H1 (cell line): ENCODE results near the gene GINS2. TPM values are rescaled to one million over a fixed set of nuclear protein-coding genes. Genes with fewer than 3 reads are reported as not detected.

Experiments used
- CTCF ChIA-PET: fragments of 300-600 bp; sonication (Branson Sonifier 250); formaldehyde crosslinking; loops from one replicate; lab custom pipeline; 2021; ENCODE audit not compliant: partially characterized antibody; lab: Charles Lee
- POLR2A ChIA-PET: fragments of 300-600 bp; sonication (Branson Sonifier 250); formaldehyde crosslinking; loops from one replicate; lab custom pipeline; 2021; ENCODE audit warnings: inconsistent platforms; ENCODE audit not compliant: partially characterized antibody; lab: Charles Lee
- DNase-seq, 2 experiments: peaks; one replicate each; pipeline versions ENCODE4 v3.0.0 to v3.0.0-alpha.2; 2010 to 2022; ENCODE audit warnings: low spot score in 2 of 2, low read depth in 1 of 2, mixed read lengths in 1 of 2
- FAIRE-seq: peaks from 2 replicates; lab custom pipeline; 2011; peaks lifted over from hg19 to GRCh38; lab: Jason Lieb, UNC
- H2AFZ ChIP-seq: 2 replicates; pipeline ENCODE4 v1.8.1; 2012; ENCODE audit warnings: low read length, inconsistent platforms
- H2AK5ac ChIP-seq: 2 replicates; pipeline ENCODE4 v1.6.1; 2013; ENCODE audit warnings: low read depth, low read length
- H2BK120ac ChIP-seq: replicated peaks from 2 replicates; pipeline ENCODE3; 2013; ENCODE audit warnings: low read depth, low read length, inconsistent platforms
- H2BK12ac ChIP-seq: 2 replicates; pipeline ENCODE4 v1.6.1; 2013; ENCODE audit warnings: low read depth, low read length
- H2BK15ac ChIP-seq: 2 replicates; pipeline ENCODE4 v1.6.1; 2013; ENCODE audit warnings: low read length
- H2BK20ac ChIP-seq: 2 replicates; pipeline ENCODE4 v1.6.1; 2013; ENCODE audit warnings: low read length
- H2BK5ac ChIP-seq: 2 replicates; pipeline ENCODE4 v1.6.1; 2013; ENCODE audit warnings: low read depth, low read length
- H3K14ac ChIP-seq: 2 replicates; pipeline ENCODE4 v1.6.1; 2013; ENCODE audit warnings: inconsistent platforms; ENCODE audit not compliant: insufficient read length
- H3K18ac ChIP-seq: 2 replicates; pipeline ENCODE4 v1.6.1; 2013; ENCODE audit warnings: low read length; ENCODE audit errors: extremely low read depth
- H3K23ac ChIP-seq: 2 replicates; pipeline ENCODE4 v1.6.1; 2013; ENCODE audit warnings: inconsistent platforms; ENCODE audit not compliant: insufficient read length
- H3K23me2 ChIP-seq: 2 replicates; pipeline ENCODE4 v1.6.1; 2013; ENCODE audit warnings: low read depth, low read length
- H3K27ac ChIP-seq: 2 replicates; pipeline ENCODE4 v1.6.1; 2011; ENCODE audit warnings: low read depth, low read length, inconsistent platforms
- H3K27me3 ChIP-seq, 4 experiments: replicated peaks in 1 of 4; 1 replicate in 1 of 4; 2 replicates in 3 of 4; pipeline versions ENCODE4 v1.6.1 to v1.8.1; 2011 to 2013; ENCODE audit warnings: low read length in 3 of 4, mild to moderate bottlenecking in 3 of 4, inconsistent platforms in 2 of 4, mixed read lengths in 2 of 4, moderate library complexity in 1 of 4; ENCODE audit not compliant: control insufficient read depth in 3 of 4, insufficient read depth in 3 of 4; ENCODE audit errors: extremely low read depth in 1 of 4
- H3K36me3 ChIP-seq, 4 experiments: 2 replicates each; pipeline versions ENCODE4 v1.6.1 to v1.8.1; 2011 to 2013; ENCODE audit warnings: mild to moderate bottlenecking in 4 of 4, low read length in 3 of 4, moderate library complexity in 2 of 4, control low read depth in 1 of 4, inconsistent platforms in 1 of 4; ENCODE audit not compliant: insufficient read depth in 4 of 4, control insufficient read depth in 2 of 4
- H3K4ac ChIP-seq: replicated peaks from 2 replicates; pipeline ENCODE3; 2013; ENCODE audit warnings: low read length, low read depth, mixed read lengths, inconsistent platforms; ENCODE audit not compliant: insufficient read length
- H3K4me1 ChIP-seq, 4 experiments: replicated peaks in 1 of 4; 1 replicate in 1 of 4; 2 replicates in 3 of 4; pipeline versions ENCODE4 v1.6.1 to v1.8.1; 2011 to 2013; ENCODE audit warnings: low read length in 3 of 4, inconsistent platforms in 2 of 4, mixed read lengths in 1 of 4; ENCODE audit not compliant: insufficient read depth in 4 of 4, control insufficient read depth in 3 of 4
- H3K4me2 ChIP-seq, 2 experiments: 2 replicates each; pipeline versions ENCODE4 v1.6.1 to v1.8.1; 2011 to 2013; ENCODE audit warnings: low read depth in 2 of 2, low read length in 2 of 2, control low read depth in 1 of 2, inconsistent platforms in 1 of 2, mild to moderate bottlenecking in 1 of 2; ENCODE audit not compliant: insufficient read depth in 1 of 2
- H3K4me3 ChIP-seq, 4 experiments: fragments of 200-600, 300-600 bp in 1 of 4; sonication (generic), shearing (Covaris generic), sonication (Bioruptor Twin) in 1 of 4; 2 replicates each; pipeline versions ENCODE4 v1.5.1 to v1.8.1; 2011 to 2016; ENCODE audit warnings: low read length in 4 of 4, low read depth in 3 of 4, control low read depth in 2 of 4, inconsistent platforms in 2 of 4, mild to moderate bottlenecking in 2 of 4, mixed read lengths in 1 of 4, moderate library complexity in 1 of 4; ENCODE audit not compliant: insufficient read depth in 2 of 4; ENCODE audit errors: extremely low read depth in 1 of 4
- H3K56ac ChIP-seq: replicated peaks from 2 replicates; pipeline ENCODE3; 2013; ENCODE audit warnings: low read depth, mild to moderate bottlenecking, mixed read lengths, low read length, inconsistent platforms; ENCODE audit not compliant: insufficient read length
- H3K79me1 ChIP-seq: 2 replicates; pipeline ENCODE4 v1.6.1; 2013; ENCODE audit warnings: low read depth, low read length, control low read depth
- H3K79me2 ChIP-seq, 2 experiments: 2 replicates each; pipeline versions ENCODE4 v1.6.1 to v1.8.1; 2012 to 2013; ENCODE audit warnings: low read length in 2 of 2, mild to moderate bottlenecking in 2 of 2, inconsistent platforms in 1 of 2; ENCODE audit not compliant: insufficient read depth in 2 of 2, control insufficient read depth in 1 of 2
- H3K9ac ChIP-seq, 4 experiments: replicated peaks in 1 of 4; 1 replicate in 1 of 4; 2 replicates in 3 of 4; pipeline versions ENCODE4 v1.6.1 to v1.8.1; 2011 to 2013; ENCODE audit warnings: low read depth in 3 of 4, low read length in 3 of 4, control low read depth in 2 of 4, mild to moderate bottlenecking in 2 of 4, moderate library complexity in 2 of 4, inconsistent platforms in 1 of 4; ENCODE audit errors: extremely low read depth in 1 of 4
- H3K9me3 ChIP-seq, 2 experiments: 2 replicates each; pipeline versions ENCODE4 v1.6.1 to v1.8.1; 2012 to 2013; ENCODE audit warnings: mild to moderate bottlenecking in 2 of 2, moderate library complexity in 2 of 2, control low read depth in 1 of 2, inconsistent platforms in 1 of 2, low read depth in 1 of 2, low read length in 1 of 2, mixed read lengths in 1 of 2; ENCODE audit not compliant: insufficient read depth in 2 of 2
- H4K20me1 ChIP-seq, 2 experiments: replicated peaks in 1 of 2; 2 replicates each; pipeline versions ENCODE3 to v1.8.1; 2011 to 2013; ENCODE audit warnings: inconsistent platforms in 2 of 2, low read length in 2 of 2, mild to moderate bottlenecking in 1 of 2; ENCODE audit not compliant: insufficient read depth in 2 of 2, control insufficient read depth in 1 of 2
- H4K5ac ChIP-seq: 2 replicates; pipeline ENCODE4 v1.6.1; 2013; ENCODE audit warnings: low read length, low read depth, mixed read lengths, inconsistent platforms; ENCODE audit not compliant: insufficient read length
- H4K8ac ChIP-seq: 2 replicates; pipeline ENCODE4 v1.8.0; 2013; ENCODE audit warnings: mild to moderate bottlenecking, moderate library complexity, low read length, inconsistent platforms; ENCODE audit not compliant: insufficient read depth; ENCODE audit errors: extremely low read depth
- H4K91ac ChIP-seq: replicated peaks from 2 replicates; pipeline ENCODE3; 2013; ENCODE audit warnings: low read length, mixed read lengths, inconsistent platforms; ENCODE audit not compliant: insufficient read length
- BRCA1 ChIP-seq: IDR thresholded peaks from 2 replicates; pipeline ENCODE4 v1.6.1; 2012; ENCODE audit warnings: low read depth, low read length, improper control_type of control experiment
- FOSL1 ChIP-seq: IDR thresholded peaks from 2 replicates; pipeline ENCODE4 v1.6.1; 2011; ENCODE audit warnings: mild to moderate bottlenecking, low read depth, low read length, moderate library complexity; ENCODE audit not compliant: insufficient read depth
- HDAC6 ChIP-seq: IDR thresholded peaks from one replicate; pipeline ENCODE4 v1.7.1; 2012; ENCODE audit warnings: low read depth, mild to moderate bottlenecking, inconsistent platforms, low read length, moderate library complexity
- JUN ChIP-seq: IDR thresholded peaks from 2 replicates; pipeline ENCODE4 v1.6.1; 2011; ENCODE audit warnings: low read depth, mild to moderate bottlenecking, improper control_type of control experiment, low read length
- KDM5A ChIP-seq: fragments of 200-600 bp; IDR thresholded peaks from 2 replicates; pipeline ENCODE4 v1.7.1; 2012; ENCODE audit warnings: mild to moderate bottlenecking, low read length, inconsistent platforms, mixed read lengths
- MAX ChIP-seq: IDR thresholded peaks from 2 replicates; pipeline ENCODE4 v1.6.1; 2012; ENCODE audit warnings: inconsistent platforms
- NANOG ChIP-seq: IDR thresholded peaks from 2 replicates; pipeline ENCODE4 v1.6.1; 2011; ENCODE audit warnings: low read length, low read depth, mild to moderate bottlenecking, inconsistent platforms; ENCODE audit not compliant: insufficient read depth, poor library complexity, severe bottlenecking
- RFX5 ChIP-seq: IDR thresholded peaks from 2 replicates; pipeline ENCODE4 v1.6.1; 2011; ENCODE audit warnings: low read depth, low read length, improper control_type of control experiment, borderline replicate concordance
- SIN3A ChIP-seq, 2 experiments: IDR thresholded peaks in 1 of 2; conservative IDR thresholded peaks in 1 of 2; 2 replicates each; pipeline ENCODE4 v1.6.1; 2011 to 2012; ENCODE audit warnings: low read length in 2 of 2, improper control_type of control experiment in 1 of 2, low read depth in 1 of 2, mild to moderate bottlenecking in 1 of 2
- TAF1 ChIP-seq: IDR thresholded peaks from 2 replicates; pipeline ENCODE4 v1.6.1; 2011; ENCODE audit warnings: mild to moderate bottlenecking, low read depth, low read length
- TAF7 ChIP-seq: optimal IDR thresholded peaks from 2 replicates; pipeline ENCODE3; 2011; ENCODE audit warnings: low read depth, mild to moderate bottlenecking, inconsistent platforms, low read length, moderate library complexity, borderline replicate concordance
- TBP ChIP-seq: IDR thresholded peaks from 2 replicates; pipeline ENCODE4 v1.6.1; 2011; ENCODE audit warnings: low read depth, low read length, improper control_type of control experiment
- WGBS, 2 experiments: shearing (Covaris generic) in 1 of 2; methylation state at CpG; one replicate each; pipeline versions ENCODE4 v1.1.6 to v1.1.7; 2013 to 2015; ENCODE audit warnings: low lambda C conversion rate in 2 of 2, mixed read lengths in 2 of 2, inconsistent platforms in 1 of 2, low coverage in 1 of 2, missing lambda C conversion rate in 1 of 2; ENCODE audit not compliant: insufficient replicate concordance in 2 of 2, insufficient coverage in 1 of 2, insufficient read length in 1 of 2; ENCODE audit errors: extremely low coverage in 1 of 2, missing lambda C conversion rate in 1 of 2; 5-methylcytosine and 5-hydroxymethylcytosine counted together
- polyA plus RNA-seq, 7 experiments: library from polyadenylated mRNA; depleted of rRNA in 3 of 7; stranded (reverse) in 5 of 7; unstranded in 2 of 7; fragments of >200 nt in 5 of 7; fragments of 200-250 nt in 2 of 7; gene quantifications; 1 replicate in 5 of 7; 2 replicates in 1 of 7; 4 replicates in 1 of 7; pipeline versions ENCODE4 v1.2.1 to v1.2.3, GENCODE V29; 2011 to 2013; ENCODE audit warnings: missing spikeins in 2 of 7, mixed read lengths in 2 of 7
- total RNA-seq: library from RNA; stranded (reverse); fragmentation: NEBNext Ultra II Directional; extraction: Animal tissue kit (Norgen Biotek cat#: 25700); gene quantifications from 2 replicates; pipeline ENCODE4 v1.2.1, GENCODE V29; 2021

GINS2 gene
- total and polyA plus RNA-seq, 2 of the 8 experiments (the other 6 are each of a cell fraction or from before 2014, with no cell fraction given): 29.4 to 59.1 TPM

- FAIRE-seq (no peak), DNase-seq (no peak)
- H3K56ac ChIP-seq: no peak overlapping the region
- H2AK5ac ChIP-seq: no peak overlapping the region
- no peak overlapping the region for H2AFZ ChIP-seq
- H2BK5ac ChIP-seq: no peak overlapping the region
- H4K8ac ChIP-seq: no peak overlapping the region
- 88% methylated on average over 6 of the region's 6 CpGs; no CpG with 5 or more reads in 1 of the 2 experiments for WGBS, 2 experiments
- H3K23ac ChIP-seq: no peak overlapping the region
- no peak overlapping the region for H2BK120ac ChIP-seq
- H3K27me3 ChIP-seq: no peaks in the 10 kb centered on the region
- H4K91ac ChIP-seq: no peak overlapping the region
- H2BK15ac ChIP-seq: no peak overlapping the region
- H4K5ac ChIP-seq: no peak overlapping the region
- H3K14ac ChIP-seq: no peak overlapping the region
- H3K4me1 ChIP-seq: no peaks in the 10 kb centered on the region
- H3K4me2 ChIP-seq: no peak overlapping the region
- H3K18ac ChIP-seq: no peak overlapping the region
- H2BK20ac ChIP-seq: no peak overlapping the region
- peaks cover 0 to 17% of the 10 kb centered on the region in 2 experiments; a peak in 2 of 4 replicates for H3K79me2 ChIP-seq
- H4K20me1 ChIP-seq: peaks cover 3 to 18% of the 10 kb centered on the region in 2 experiments
- H3K23me2 ChIP-seq: no peaks in the 10 kb centered on the region
- H3K27ac ChIP-seq: no peak overlapping the region
- CTCF ChIA-PET: interaction anchor here (1.1 to 37.0 kb wide), 5 partner anchors 10 to 38 kb away, joined by 3 to 620 read pairs (median 4); no protein-coding TSS in a partner anchor
- POLR2A ChIA-PET: interaction anchor here (1.4 to 10.5 kb wide), 3 partner anchors 6 to 13 kb away, joined by 4 to 77 read pairs (median 10); partner anchors contain the start of gene GINS2
- H3K9ac ChIP-seq: no peak overlapping the region
- H3K4ac ChIP-seq: no peak overlapping the region
- H3K36me3 ChIP-seq: peaks cover 26 to 54% (median 37%) of the 10 kb centered on the region in 4 experiments
- no peak overlapping the region for H3K4me3 ChIP-seq
- H3K9me3 ChIP-seq: no peaks in the 10 kb centered on the region
- H3K79me1 ChIP-seq: peaks cover 9% of the 10 kb centered on the region; the same call in 1 of the 2 replicates
- no peak overlapping the region for H2BK12ac ChIP-seq
- no peak for TF ChIP-seq KDM5A
- TF ChIP-seq RFX5: no peak
- TF ChIP-seq SIN3A (conservative IDR thresholded peaks at IDR 0.05 in 1 of 2, IDR thresholded peaks at IDR 0.05 in 1 of 2; ENCODE audit: low read depth in 1 of 2, low read length in 2 of 2): no peak
- TF ChIP-seq HDAC6: no peak
- TF ChIP-seq TBP: no peak
- no peak for TF ChIP-seq MAX
- TF ChIP-seq NANOG: no peak
- TF ChIP-seq TAF1: no peak
- TF ChIP-seq BRCA1: no peak
- no peak for TF ChIP-seq TAF7
- TF ChIP-seq JUN: no peak
- no peak for TF ChIP-seq FOSL1
Observed at GRCh38 chr16:85680352-85680944, 8.3 kb downstream of the GINS2 start.
